PC-9 (cell line): ENCODE measurements around the gene HLA-DMB.

Source experiments
- CTCF ChIP-seq: fragments of 200-600 bp; sonication (generic); conservative IDR thresholded peaks from 2 replicates; pipeline ENCODE4 v1.6.1; 2017; ENCODE audit warnings: mixed run types, antibody characterized with exemption, mild to moderate bottlenecking, moderate library complexity
- EZH2 ChIP-seq: fragments of 200-600 bp; sonication (generic); IDR thresholded peaks from 2 replicates; pipeline ENCODE4 v1.8.0; 2017; ENCODE audit warnings: antibody characterized with exemption, low read depth

- TF ChIP-seq CTCF (no peak), EZH2 (no peak)
Measured at GRCh38 chr6:32949113-32949512, 8.3 kb upstream of the HLA-DMB start.
